HEK293 (cell line): ENCODE results near the gene DDX41.

Experiments
- ATF2 ChIP-seq: fragments of 450-650 bp; formaldehyde crosslinking; IDR thresholded peaks from 2 replicates; pipeline ENCODE4 v1.5.1; 2016; ENCODE audit warnings: missing biosample characterization, missing genetic modification characterization, low read depth
- CTCF ChIP-seq: fragments of 450-650 bp; formaldehyde crosslinking; IDR thresholded peaks from 2 replicates; pipeline ENCODE4 v1.5.1; 2016; ENCODE audit warnings: missing biosample characterization, missing genetic modification characterization
- ZBTB21 ChIP-seq: fragments of 450-650 bp; formaldehyde crosslinking; IDR thresholded peaks from 2 replicates; pipeline ENCODE4 v1.5.1; 2017; ENCODE audit warnings: missing biosample characterization, missing genetic modification characterization
- ZNF518A ChIP-seq: fragments of 450-650 bp; formaldehyde crosslinking; conservative IDR thresholded peaks from 2 replicates; pipeline ENCODE4 v1.5.1; 2016; ENCODE audit warnings: low read depth, missing biosample characterization, missing genetic modification characterization
- ZNF558 ChIP-seq: fragments of 450-650 bp; formaldehyde crosslinking; IDR thresholded peaks from 2 replicates; pipeline ENCODE4 v1.5.1; 2016; ENCODE audit warnings: missing biosample characterization, missing genetic modification characterization

GRCh38 chr5:177519463-177520235, 2.9 kb upstream of the DDX41 start:
- TF ChIP-seq CTCF (tag by site-specific recombination): no peak
- TF ChIP-seq ZNF518A (tag by site-specific recombination): no peak
- TF ChIP-seq ZBTB21: no peak
- no peak for TF ChIP-seq ATF2 (tag by site-specific recombination)
- TF ChIP-seq ZNF558 (tag by site-specific recombination): no peak
